CD4-positive, alpha-beta T cell treated with Interferon alpha-2 for 1 hour (primary cell): ENCODE data around the gene ABCG1.
"Not testable (repeated sequence)": the region's sequence is repeated elsewhere in the genome, so short reads cannot be mapped to it uniquely, and the experiment has no call there.

ENCODE experiments used
- DNase-seq, 2 donors: peaks; one replicate each; pipeline ENCODE4 v3.0.0-alpha.2; 2020 to 2022

ABCG1 gene

DNA sequence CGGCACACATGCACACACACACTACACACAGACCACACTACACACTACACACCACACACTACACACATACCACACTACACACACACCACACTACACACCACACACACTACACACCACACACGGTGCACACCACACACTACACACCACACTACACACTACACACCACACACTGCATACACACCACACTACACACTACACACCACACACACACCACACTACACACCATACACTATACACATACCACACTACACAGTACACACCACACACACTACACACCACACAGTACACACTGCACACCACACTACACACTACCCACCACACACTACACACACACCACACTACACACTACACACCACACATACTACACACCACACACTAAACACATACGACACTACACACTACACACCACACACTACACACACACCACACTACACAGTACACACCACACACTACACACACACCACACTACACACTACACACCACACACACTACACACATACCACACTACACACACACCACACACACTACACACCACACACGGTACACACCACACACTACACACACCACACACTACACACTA lies 73.7 kb downstream of the ABCG1 start:
- DNase-seq = not testable (repeated sequence)

DNA sequence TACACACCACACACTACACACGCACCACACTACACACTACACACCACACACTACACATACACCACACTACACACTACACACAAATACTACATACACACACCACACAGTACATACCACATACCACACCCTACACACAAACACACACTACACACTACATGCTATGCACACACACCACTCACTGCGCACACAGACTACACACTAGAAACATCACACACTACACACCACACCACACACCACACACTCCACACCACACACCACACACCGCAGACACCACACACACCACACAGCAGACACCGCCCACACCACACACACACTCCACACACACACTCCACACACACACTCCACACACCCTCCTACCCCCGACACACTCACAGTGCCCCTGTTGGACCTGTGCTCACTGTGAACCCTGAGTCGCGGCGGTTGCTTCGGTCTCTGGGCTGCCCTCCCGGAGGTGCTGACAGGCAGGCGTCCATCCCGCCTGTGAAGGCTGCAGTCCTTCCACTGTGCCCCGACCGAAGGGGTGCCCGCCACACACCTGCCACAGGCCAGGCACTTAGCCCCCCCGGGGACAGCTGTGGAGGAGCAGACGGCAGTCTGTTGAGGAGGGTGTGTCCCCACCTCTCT lies 74.8 kb downstream of the ABCG1 start:
- DNase-seq = no peak

DNA sequence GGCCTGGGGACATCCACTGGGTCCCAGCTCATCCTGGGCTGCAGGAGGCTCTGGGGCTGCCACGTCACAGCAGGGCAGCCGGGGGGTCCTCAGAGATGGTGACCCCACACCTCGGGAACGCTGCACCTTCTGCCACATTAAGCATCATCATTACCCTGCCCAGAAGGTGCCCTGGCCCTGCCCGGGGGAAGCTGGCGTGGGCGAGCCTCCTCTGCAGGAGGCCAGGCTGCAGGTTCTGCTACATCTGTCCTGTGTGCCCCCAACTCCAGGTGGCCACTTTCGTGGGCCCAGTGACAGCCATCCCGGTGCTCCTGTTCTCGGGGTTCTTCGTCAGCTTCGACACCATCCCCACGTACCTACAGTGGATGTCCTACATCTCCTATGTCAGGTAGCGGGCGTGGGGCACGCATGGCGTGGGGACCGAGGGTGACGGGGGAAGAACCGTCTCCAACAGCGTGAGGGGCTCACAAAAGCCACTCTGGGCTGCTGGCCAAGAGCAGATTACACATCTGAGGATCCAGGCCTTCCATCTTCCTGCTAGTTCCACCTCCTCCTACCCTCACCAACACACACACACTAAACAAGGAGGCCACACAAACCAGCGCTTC lies 75.4 kb downstream of the ABCG1 start:
- DNase-seq = no peak

DNA sequence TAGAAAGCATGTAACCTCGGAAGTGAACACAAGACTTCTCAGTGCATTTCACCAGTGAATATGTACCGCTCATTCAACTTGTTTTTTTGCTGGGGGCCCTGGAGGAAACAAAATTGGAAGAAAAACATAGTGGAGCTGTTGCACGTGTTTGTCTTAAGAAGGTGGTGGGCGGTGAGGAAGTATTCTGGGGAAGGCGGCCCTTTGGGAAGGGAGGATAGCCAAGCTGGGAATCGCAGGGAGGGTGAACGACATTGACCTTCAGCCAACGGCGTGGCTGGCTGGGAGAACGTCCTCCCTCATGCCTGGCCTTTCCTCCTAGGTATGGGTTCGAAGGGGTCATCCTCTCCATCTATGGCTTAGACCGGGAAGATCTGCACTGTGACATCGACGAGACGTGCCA lies 76.9 kb downstream of the ABCG1 start:
- no peak for DNase-seq

DNA sequence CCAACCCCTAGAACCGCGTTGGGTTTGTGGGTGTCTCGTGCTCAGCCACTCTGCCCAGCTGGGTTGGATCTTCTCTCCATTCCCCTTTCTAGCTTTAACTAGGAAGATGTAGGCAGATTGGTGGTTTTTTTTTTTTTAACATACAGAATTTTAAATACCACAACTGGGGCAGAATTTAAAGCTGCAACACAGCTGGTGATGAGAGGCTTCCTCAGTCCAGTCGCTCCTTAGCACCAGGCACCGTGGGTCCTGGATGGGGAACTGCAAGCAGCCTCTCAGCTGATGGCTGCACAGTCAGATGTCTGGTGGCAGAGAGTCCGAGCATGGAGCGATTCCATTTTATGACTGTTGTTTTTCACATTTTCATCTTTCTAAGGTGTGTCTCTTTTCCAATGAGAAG lies 77.6 kb downstream of the ABCG1 start:
- no peak for DNase-seq

DNA sequence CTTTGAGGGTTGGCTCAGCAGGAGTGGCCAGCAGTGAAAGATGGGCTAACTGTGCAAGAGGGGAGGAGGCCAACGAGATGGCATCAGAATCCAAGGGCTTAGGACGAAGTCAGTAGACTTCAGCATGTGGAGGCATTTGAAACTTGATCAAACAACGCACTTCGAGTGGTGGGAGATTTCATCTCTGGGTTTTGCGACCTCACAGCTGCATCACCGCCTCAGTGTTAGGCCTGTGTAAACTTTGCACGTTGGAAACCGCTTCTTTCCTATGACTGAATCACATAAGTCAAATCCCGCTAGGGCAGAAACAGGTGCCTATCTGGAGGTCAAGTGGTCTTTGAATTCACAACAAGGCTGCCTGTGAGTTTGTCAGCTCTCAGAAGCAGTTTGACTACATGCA lies 78.4 kb downstream of the ABCG1 start:
- no peak for DNase-seq

DNA sequence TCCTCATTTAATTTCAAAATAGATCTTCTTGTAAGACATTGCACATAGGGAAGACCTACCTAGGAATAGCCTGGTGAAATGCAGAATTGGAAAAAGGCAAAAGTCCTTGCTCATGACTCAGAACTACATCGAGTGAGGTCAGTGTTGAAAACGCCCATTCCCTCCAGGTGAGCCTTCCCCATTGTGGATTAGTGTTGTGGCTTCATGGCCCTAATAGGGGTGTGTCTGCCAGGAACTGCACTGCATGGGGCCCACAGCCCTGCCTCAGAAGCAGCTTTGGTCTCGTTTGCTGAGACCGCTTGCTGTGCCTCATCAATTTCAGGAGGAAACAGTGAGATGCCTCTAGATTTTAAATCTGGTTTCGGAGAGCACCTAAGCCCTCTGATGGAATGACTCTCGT lies 79.3 kb downstream of the ABCG1 start:
- no peak for DNase-seq

DNA sequence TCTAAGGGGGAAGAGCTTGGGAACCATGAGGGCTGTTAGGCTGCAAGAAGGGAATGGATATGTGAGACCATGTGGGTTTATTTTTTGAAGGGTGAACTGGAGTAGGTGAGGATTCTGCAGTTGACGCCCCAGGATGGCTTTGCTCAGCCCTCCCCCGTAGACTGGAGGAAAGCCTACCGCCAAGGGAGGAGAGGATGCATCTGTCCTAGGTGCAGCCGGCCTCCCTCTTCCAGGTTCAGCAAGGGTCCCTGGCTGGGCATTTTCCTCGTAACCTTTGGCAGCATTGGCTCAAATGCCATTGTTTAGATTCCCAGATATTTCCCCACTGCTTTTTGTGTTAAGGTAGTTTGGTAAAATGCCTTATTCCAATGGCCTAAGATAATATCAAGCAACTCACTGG lies 79.7 kb downstream of the ABCG1 start:
- DNase-seq = no peak

DNA sequence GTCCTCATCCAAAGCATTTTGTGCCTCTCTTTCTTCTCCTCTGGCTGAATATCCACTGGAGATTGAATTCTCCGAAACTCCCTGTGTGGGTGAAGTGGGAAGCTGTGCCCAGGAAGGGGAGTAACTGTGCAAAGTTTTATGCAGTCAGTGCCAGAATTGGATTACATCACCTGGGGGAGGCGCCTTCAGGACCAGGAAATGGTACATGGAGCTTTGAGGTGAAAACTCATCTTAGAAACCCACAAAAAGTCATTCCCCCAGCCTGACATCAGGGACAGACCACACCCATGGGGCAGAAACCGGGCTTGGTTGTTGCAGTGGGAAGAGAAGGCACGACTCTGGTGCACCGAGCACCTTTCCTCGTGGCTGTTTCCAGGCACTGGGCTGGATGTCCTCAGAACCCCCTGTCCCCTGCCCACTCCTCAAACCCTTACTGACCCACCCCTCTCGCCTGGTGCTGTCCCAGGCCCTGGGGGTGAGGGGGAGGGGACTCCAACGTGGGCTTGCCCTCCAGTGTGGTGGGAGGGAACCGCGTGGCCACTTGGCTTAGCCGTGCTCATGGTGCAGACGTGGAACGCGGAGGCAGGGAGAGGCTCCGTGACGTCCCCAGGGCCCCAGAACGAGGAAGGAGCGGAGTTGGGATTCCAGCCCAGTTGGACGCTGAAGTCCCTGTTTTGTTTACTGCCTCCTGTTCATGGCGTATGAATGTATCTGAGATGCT lies 80.5 kb downstream of the ABCG1 start:
- no peak for DNase-seq

DNA sequence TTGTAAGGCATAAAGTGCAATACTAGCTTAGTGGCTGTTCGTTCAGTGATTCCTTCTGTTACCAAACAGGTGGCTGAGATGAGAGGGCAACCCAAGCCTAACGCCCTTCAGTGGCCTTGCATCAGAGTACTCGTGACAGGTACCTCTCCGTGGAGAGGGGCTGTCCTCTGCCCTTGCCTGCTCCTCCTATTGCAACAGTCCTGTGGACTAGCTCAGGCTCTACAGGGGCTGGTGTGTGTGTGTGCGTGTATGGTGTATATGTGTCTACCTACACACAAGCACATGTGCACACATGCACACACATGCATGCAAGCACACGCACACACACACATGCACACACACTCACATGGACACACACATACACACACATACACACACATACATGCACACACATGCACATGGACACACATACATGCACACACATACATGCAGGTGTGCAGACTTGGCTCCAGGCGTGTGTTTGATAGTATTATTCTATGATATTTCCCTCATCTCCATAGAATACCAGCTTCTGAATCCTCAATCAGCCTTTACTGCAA lies 81.2 kb downstream of the ABCG1 start:
- no peak for DNase-seq

DNA sequence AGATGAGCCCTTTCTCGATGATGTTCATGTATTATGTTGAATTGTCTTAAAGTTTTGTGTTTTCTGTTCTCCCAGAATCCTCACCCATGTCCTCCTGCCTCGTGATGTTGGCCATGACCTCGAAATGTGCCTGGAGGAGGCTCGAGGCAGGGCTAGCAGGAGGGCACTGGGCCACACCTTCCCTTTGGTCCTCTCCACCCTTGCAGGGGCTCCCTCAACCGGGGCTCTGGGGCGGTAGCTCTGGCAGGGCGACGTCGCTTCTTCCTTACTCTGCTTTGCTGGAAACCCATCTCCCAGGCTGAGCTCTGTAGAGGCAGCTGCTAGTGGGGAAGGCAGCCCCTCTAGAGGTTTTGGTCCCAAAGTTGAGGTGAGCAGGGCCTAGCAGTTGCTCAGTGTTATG lies 82.0 kb downstream of the ABCG1 start:
- no peak for DNase-seq

DNA sequence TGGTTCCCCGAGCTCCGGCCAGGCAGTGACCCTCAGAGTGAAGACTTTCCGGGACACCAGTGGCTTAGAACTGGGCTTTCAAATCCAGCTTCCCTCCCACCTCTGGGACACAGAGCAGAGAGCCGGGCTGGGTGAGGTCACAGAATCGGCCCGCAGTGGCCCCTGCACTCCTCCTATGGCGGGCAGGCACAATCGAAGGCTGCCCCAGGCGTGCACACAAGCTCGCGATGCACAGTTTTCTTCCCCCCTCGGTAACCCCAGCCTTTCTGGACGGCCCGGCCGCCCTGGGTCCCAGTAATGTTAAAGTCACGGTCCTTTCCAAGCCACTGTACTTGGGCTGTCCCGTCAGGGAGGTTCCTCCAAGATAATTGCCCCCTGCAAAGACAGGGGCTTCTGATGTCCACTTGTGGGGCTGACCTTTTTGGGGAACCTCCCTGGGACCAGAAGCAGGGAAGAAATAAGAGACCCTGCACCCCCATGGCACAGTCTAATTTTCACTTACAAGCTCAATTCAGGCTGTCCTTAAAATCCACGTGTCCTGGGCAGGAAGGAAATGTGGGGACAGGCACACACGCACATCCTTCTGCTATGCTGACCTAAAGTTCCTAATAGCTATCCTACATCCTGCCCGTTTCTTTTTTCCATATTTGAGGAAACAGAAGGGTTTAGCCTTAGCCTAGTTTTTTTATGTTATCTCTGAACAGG lies 82.6 kb downstream of the ABCG1 start:
- no peak for DNase-seq

DNA sequence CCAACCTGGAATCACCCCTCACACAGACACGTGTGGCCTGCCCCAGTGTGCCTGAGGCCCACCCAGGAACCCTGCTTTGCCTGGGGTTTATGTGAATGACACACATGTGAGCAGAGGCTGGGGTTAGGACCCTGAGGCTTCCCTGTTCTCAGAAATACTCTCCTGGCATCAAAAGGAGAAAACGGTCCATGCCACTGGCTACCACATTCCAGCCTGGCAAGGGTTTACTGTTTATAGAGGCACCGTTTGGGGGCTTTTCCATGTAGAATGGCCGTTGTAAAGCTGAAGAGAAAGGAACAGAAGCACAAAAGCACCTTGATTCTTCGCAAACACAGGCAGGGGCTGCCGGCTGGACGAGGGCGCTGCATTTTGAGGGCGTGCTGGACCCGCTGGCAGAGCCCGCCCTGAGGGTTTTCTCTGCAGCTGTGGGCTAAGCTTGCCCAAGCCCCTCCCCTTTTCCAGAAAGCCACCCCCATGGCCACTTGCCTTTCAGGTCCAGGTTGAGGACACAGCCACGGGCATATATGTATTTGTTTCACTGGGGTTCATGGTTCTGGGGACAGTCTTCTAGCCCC lies 83.2 kb downstream of the ABCG1 start:
- DNase-seq = no peak

DNA sequence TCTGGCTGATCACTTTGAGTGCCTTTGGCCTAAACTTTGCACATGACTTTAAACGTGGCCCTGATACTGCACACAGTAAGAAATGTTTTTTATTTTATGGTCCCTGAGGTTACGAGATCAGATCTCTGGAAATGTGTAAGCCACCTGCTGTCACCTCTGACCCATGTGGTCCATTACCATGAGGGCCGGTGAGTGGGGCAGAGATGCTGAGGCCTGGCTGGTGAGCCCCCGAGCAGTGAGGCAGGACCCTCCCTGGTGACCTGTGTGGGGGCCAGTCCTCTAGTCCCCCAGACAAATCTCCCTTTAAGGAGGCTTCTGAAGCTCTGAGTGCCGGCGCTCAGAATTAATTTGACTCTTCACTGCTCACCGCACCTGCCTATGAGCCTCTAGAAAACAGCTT lies 83.9 kb downstream of the ABCG1 start:
- no peak for DNase-seq

DNA sequence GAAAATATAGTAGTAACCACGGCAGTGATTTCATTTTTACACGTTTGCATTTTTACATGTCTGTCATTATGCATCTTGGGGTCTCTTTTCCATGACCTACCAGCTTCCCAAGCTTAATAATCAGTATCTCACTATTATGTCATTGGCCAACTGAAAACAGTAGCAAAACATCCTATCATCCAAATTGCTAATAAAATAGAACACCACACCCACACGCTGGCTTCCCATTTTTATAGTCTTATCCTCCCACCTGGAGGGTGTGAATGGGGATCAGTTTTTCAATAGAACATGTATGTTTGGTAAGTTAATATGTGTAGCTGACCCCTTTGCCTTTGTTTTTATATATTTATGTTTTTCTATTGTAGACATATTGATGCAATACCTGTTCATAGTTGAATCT lies 84.5 kb downstream of the ABCG1 start:
- DNase-seq = no peak

DNA sequence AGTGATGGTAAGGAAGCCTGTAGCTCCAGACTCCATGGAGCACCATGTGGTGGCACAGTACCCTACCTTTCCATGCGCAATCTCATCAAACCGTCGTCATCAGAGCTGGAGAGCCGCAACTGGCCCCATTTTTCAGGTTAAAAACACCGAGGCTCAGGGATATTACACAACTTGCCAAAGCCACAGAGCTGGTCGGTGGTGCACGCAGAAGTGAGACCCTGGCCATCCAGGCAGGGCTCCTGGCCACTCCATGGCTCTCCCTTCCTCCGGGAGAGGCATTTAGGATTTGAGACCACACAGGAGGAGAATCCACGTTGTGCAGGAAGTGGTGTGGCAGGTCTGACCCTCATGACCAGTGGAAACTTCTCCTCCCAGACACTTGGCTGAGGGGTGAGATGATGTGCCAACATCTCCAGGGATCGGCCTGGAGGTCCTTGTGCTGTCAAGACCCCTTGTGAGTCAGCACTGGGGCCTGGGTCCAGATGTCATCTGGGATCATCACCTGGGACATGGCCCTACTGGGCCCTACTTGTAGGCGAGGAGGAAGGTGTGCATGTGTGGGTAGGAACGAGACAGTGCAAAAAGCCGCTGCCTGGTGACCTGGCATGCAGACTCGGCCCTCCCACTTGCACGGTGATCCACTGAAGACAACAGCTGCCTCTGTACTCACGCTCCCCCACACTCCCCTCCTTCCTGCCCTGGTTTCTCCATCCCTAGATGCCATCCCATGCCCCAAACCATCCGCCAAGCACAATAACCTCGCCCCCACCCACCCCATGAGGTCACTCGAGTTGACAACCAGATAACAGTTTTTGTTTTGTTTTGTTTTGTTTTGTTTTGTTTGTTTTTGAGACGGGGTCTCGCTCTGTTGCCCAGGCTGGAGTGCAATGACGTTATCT lies 85.9 kb downstream of the ABCG1 start:
- DNase-seq = no peak

DNA sequence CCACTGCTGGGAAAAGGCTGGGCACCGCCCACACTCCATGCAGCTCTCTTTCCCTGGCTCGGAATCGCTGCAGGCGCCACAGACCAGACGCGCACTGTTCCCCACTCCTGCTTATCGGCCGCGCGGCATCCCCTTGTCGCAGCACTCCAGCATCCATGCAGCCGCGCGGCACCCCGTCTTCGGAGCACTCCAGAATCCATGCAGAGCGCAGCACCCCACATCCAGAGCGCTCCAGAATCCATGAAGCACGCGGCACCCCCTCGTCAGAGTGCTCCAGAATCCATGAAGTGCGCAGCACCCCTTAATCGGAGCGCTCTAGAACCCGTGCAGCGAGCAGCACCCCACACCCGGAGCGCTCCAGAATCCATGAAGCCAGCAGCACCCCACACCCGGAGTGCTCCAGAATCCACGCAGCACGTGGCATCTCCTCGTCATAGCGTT lies 86.8 kb downstream of the ABCG1 start:
- no peak for DNase-seq

DNA sequence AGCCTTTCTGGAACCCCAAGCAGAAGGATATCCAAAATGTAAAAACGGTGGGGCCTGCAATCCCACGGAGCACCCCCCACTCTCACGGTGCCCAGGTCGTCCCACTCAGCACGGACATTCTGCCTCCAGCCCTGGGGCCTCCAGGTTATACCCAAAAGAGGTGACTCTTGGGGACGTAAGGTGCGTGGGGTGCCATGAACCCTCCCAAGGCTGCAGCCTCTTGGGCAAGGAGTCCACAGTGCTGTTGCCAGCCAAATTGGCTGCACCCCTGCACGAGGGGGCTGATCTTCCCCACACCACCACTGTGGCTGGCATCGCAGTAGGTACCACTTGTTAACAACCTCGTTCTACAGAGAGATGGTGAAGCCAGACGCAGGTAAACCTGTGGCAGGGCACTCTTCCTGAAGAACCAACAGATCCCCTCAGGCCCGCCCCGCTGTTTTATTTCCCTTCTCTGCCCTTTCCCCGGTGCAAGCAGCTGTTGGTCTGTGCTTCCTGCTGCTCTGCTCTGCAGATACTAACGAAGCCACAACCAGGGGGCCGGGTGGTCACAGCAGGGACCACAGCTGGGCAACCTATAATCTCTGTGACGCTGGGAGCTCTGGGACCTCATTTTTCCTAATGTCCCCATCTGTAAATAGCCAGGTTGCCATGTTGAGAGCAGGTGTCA lies 87.6 kb downstream of the ABCG1 start:
- no peak for DNase-seq

DNA sequence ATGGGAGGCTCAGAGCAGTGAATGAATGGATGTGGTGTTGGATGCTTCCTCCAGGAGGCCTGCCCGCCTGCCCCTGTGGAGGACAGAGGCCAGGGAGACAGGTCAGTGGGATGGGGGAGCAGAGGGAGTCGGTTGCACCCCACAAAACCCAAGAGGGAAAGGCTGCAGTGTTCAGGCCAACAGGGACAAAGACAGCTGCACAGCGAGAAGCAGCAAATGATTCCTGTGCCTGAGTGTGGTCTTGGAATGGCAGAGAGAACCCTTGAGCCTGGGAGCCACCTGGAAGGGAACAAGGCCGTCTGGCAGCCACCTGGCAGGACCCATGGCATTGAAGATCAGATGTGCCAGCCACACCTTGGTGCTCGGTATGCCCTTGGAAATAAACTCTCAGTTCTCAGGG lies 88.2 kb downstream of the ABCG1 start:
- DNase-seq = no peak

DNA sequence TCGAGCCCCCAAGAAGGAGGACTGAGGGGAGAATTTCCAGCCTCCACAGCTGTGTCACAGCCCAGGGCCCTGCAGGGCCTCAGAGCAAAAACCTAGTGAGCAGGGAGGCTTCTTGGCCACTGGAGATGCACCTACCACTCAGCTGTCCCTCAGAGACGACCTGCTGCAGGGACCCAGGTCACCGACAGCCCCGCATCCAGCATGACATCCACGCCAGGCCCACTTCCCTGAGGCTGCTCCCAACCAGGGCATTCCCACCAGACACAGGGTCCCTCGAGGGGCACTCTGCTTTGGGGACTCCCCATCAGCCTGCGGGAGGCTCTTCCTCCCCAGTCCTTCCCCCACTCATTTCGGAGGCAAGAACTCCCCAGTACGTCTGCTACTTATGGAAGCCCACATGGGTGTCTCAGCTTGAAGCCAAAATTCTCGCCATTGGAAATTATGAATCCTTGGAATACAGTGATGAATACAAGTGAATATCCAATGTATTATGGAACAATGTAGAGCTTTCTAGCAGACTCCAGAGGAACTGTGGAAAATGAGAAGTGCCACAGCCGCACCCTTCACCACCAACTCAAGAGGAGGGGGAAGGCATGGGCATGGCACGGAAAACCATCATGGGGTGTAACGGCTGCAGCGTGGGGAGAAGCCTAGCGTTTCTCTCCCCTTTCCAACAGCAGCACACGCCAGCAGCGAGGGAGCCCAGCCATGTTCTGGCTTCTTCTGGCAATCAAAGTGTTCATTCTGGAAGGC lies 89.4 kb downstream of the ABCG1 start:
- no peak for DNase-seq
